Stimulated activated CD8-positive, alpha-beta memory T cell treated with anti-CD3 and anti-CD28 coated beads, Interleukin-2, amount 100 ng/mL, for 1 hour (primary cell): Measurements from ENCODE around the gene SREK1IP1.
"Not testable (repeated sequence)": the region's sequence is repeated elsewhere in the genome, so short reads cannot be mapped to it uniquely, and the experiment has no call there.

Experiments used
- DNase-seq, 2 donors: peaks; one replicate each; pipeline ENCODE4 v3.0.0-alpha.2; 2020; ENCODE audit warnings: low read depth in 2 of 2

The SREK1IP1 gene

GRCh38 chr5:64765804-64766504, 2.5 kb downstream of the SREK1IP1 start:
- no peak for DNase-seq

- no peak for DNase-seq
Observed at GRCh38 chr5:64763948-64764503, 4.5 kb downstream of the SREK1IP1 start.

GRCh38 chr5:64759960-64760660, 8.4 kb downstream of the SREK1IP1 start:
- no peak for DNase-seq

- no peak for DNase-seq
Observed at GRCh38 chr5:64758901-64759300, 9.6 kb downstream of the SREK1IP1 start.

GRCh38 chr5:64754066-64754465, 14.4 kb downstream of the SREK1IP1 start:
- DNase-seq, result no peak

GRCh38 chr5:64749385-64749784, 19.1 kb downstream of the SREK1IP1 start:
- DNase-seq, result no peak

GRCh38 chr5:64746446-64746845, 22.0 kb downstream of the SREK1IP1 start:
- no peak for DNase-seq

- DNase-seq, result no peak
Observed at GRCh38 chr5:64744914-64745313, 23.6 kb downstream of the SREK1IP1 start.

GRCh38 chr5:64742821-64743220, 25.7 kb downstream of the SREK1IP1 start:
- DNase-seq, result no peak

- DNase-seq, result no peak
Observed at GRCh38 chr5:64742411-64742810, 26.1 kb downstream of the SREK1IP1 start.

- DNase-seq, result no peak
Observed at GRCh38 chr5:64727150-64727549, 41.3 kb downstream of the SREK1IP1 start.

GRCh38 chr5:64722588-64722987, 45.9 kb downstream of the SREK1IP1 start:
- DNase-seq, result no peak

- not testable (repeated sequence) for DNase-seq
Observed at GRCh38 chr5:64714495-64714894, 54.0 kb downstream of the SREK1IP1 start.

- no peak for DNase-seq
Observed at GRCh38 chr5:64707191-64707590, 61.3 kb downstream of the SREK1IP1 start.

GRCh38 chr5:64706074-64706473, 62.4 kb downstream of the SREK1IP1 start:
- not testable (repeated sequence) for DNase-seq

- DNase-seq, result no peak
Observed at GRCh38 chr5:64700765-64701164, 67.7 kb downstream of the SREK1IP1 start.

GRCh38 chr5:64696414-64696813, 72.1 kb downstream of the SREK1IP1 start:
- DNase-seq, result not testable (repeated sequence)

- no peak for DNase-seq
Observed at GRCh38 chr5:64693636-64694035, 74.9 kb downstream of the SREK1IP1 start.

GRCh38 chr5:64691291-64691690, 77.2 kb downstream of the SREK1IP1 start:
- DNase-seq, result no peak

- no peak for DNase-seq
Observed at GRCh38 chr5:64690417-64691151, 77.9 kb downstream of the SREK1IP1 start, which contains the start of gene SHISAL2B. TSS of gene SHISAL2B (plus strand) at chr5:64690503. CDS start at chr5:64690624, 121 bp downstream.

GRCh38 chr5:64690104-64690416, 78.4 kb downstream of the SREK1IP1 start:
- DNase-seq, result no peak

GRCh38 chr5:64688965-64689364, 79.5 kb downstream of the SREK1IP1 start:
- no peak for DNase-seq
